ENCODE results near the gene CACTIN.
A peak's percentile ranks its signal among the peaks of the same experiment; 100 is the strongest.

The CACTIN gene

DNA sequence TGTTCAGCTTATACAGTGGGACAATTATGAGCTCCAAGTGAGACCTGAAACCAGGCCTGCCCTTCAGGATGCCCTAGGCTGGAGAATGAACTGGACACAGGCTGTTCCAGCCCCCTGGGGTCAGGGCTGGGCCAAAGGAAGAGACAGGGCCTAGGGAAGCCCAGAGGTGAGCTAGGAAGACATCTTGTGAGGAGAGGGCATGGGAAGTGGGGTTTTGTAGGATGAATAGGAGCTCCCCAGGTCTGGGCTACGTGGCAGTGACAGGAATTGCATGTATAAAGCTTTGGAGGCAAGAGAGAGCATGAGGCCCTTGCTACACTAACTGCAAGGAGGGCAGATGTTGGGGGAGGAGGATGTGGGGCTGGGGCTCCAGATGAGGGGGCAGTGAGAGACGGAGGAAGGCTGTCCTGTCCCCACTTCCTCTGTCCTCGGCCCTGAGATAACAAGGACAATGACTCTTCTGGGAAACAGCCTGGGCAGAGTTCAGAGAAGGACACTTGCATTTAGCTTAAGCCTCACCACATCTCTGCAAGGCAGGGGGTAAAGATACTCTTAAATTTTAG is 18.4 kb downstream of the CACTIN start:
- DNase-seq = no peak

DNA sequence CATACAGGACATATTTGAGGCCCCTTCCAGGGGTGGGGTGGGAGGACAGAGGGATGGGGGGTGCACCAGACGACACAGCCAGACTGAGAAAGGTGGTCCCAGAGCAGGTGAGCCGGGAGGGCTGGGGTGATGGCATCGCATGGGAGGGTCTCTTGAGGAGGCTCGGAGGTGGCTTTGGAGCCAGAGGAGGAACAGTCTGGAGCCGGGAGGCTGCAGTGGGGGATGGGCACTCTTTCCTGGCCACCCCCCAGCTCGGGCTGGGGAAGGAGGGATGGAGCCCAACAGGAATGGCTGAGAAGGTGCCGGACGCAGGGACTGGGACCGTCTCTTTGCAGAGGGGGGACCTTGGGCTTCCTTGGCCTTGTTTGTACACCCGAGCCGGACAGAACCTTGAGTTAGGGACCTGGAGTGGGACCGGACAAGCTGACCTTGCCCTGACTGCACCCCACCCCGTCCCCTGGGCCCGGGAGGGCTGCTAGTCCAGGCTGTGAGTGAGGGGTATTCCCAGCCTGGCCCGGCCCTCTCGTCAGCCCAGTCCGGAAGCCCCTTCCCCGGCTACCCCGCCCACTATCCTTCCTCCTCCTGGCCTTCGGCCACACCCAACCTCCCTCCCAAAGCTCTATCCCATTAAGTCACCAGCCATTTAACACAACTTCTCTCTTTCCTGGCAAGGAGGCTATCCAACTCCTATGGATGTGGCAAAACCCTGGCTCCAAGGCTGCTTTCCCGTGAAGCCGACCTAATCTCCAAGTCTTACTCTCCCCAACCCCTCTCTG is 19.1 kb downstream of the CACTIN start:
- DNase-seq = peak; percentile 42

DNA sequence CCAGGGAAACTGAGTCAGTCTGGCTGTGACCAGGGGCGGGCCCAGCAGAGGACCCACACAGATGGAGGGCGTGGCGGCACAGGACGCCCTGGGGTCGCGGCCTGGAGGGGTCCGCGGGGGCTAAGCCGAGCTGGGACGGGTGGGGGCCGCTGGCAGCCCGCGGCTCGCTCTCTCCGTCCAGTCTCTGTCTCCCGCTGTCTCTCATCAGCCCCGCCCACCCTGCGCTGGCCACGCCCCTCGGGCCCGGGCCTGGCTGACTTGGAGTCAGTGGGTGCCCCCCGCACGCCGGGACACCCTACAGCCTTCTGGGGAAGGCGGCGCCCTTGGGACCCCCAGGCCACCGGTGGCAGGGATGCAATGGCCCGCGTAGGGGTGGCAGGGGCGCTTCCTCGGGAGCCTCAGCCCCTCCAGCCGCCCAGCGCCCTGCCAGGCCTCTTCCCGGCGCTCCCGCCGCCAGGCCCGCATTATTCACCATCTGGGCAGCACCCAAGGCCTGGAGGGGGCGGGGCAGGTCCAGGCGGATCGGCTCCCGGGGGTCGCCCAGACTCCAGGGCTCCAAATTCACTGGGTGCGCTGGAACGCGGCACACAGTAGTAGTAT is 19.8 kb downstream of the CACTIN start, which contains the start of gene TBXA2R:
Gene TBXA2R (minus strand): TSS at position 186 of the 600 bp plus-strand sequence. CDS start 6,241 bp downstream, outside the sequence.
- peak; percentile 66 for DNase-seq

GRCh38 chr19:3606174-3606689 is 20.4 kb downstream of the CACTIN start:
- no peak for DNase-seq

GRCh38 chr19:3605770-3606169 is 20.8 kb downstream of the CACTIN start:
- no peak for DNase-seq

DNA sequence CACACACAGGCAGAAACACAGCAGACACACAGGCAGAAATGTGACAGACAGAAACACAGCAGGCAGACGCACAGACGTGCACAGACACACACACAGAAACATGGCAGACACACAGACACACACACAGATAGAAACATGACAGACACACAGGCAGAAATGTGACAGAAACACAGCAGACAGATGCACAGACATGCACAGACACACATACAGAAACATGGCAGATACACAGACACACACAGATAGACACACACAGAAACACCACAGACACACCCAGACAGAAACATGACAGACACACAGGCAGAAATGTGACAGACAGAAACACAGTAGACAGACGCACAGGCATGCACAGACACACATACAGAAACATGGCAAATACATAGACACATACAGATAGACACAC is 21.2 kb downstream of the CACTIN start:
- DNase-seq = no peak

DNA sequence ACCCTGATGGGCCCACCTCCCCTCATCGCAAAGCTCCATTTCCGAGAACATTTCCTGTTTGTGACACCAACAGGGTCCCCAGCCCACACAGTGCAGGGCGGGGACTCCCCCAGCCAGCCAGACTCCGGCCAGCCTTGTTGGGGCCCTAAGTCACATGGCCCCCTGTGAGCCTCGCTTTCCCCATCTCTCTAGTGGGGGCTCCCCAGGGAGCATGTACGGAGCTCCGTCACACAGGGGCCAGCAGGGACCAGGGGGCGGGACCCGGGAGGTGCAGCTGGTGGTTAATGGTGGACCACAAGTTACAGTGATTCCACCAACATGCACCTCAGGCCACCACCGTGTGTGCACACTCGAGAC is 21.6 kb downstream of the CACTIN start:
- DNase-seq = no peak

DNA sequence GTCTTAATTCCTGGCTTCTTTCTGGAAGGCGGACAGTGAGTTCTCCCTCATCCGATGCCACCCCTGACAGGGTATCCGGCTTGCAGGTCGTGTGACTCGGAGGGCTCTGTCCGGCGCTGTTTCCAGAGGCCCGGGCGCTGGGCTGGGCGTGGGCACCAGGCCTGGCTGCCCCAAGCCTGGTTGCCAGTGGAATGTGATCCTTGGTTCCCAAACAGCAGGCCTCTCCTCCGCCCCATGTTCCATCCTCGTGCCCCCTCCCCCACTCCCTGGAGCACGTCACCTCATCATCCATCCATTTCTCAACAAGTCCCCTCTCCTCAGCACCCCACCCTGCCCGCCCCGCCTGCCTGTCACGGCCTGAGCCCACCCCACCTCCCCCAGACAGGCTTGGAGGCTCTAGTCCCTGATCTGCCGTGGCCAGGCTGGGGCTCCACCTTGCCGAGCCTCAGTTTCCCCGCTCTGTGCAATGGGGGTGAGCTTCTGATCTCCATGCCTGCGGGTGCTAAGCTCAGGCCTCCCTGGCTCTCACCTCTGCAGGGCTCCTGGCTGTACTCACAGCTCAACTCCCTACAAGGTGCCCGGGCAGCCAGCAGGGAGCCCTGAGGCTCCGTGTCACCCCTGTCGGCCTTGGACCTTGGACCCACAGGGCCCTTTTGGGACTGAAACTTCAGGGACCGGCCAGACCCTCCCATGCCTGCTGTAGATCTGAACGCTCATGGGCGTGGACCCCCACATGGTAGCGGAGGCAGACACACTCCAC is 22.2 kb downstream of the CACTIN start:
- no peak for DNase-seq

DNA sequence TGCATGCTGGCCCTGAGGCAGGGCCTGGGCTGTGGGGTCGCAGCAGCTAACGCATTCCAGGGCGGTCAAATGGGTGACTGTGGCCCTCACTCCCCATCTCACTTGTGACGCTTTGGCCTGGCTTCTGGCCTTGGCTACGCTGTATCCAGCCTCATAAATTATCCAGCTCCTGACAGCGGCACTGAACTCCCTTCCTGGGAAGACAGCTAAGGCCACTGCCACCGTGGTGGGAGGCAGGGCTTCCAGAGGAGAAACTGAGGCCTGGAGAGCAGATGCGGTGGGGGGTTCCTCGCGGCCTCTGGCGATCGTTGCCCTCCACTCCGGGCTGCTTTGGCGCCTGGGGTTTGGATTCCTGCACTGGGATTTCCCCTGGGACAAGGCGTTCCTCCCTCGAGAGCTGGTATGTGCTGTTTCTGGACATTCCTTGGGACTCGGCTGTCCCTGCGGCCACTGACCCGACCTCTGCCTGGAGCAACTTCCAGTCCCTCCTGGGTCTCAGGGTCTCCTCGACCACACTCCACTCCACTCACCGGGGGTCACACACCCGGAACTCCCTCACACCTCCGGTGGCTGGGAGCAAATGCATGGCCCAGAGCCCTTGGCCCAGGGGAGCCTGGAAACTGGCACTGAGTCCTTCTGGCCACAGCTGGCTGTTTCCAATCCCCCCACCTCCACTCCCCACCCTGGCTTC is 23.3 kb downstream of the CACTIN start:
- DNase-seq = no peak

GRCh38 chr19:3601021-3601420 is 25.6 kb downstream of the CACTIN start:
- no peak for DNase-seq

GRCh38 chr19:3599776-3600187 is 26.8 kb downstream of the CACTIN start:
- DNase-seq = no peak

DNA sequence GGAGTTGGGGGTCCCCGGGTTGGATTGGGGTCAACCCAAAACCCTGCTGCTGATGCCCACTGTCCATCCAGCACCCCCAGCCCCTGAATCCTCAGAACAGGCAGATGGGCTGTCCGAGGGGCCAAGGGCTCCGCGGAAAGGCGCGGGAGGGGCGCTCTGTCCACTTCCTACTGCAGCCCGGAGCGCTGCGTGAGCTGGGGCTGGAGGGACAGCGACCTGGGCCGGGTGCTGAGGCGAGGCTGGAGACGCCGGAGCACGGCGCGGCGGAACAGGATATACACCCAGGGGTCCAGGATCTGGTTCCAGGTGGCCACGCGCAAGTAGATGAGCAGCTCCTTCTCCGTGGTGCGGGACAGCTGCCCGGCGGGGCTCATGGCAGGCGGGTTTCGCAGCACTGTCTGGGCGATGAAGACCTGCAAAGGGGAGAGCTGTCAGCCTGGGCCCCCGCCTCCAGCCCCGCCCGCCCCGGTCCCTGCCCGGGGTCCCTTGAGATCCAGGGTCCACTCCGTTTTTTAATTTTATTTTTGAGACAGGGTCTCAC is 31.0 kb downstream of the CACTIN start:
- DNase-seq = no peak

- no peak for DNase-seq
Observed at GRCh38 chr19:3593156-3593555, 33.4 kb downstream of the CACTIN start.

DNA sequence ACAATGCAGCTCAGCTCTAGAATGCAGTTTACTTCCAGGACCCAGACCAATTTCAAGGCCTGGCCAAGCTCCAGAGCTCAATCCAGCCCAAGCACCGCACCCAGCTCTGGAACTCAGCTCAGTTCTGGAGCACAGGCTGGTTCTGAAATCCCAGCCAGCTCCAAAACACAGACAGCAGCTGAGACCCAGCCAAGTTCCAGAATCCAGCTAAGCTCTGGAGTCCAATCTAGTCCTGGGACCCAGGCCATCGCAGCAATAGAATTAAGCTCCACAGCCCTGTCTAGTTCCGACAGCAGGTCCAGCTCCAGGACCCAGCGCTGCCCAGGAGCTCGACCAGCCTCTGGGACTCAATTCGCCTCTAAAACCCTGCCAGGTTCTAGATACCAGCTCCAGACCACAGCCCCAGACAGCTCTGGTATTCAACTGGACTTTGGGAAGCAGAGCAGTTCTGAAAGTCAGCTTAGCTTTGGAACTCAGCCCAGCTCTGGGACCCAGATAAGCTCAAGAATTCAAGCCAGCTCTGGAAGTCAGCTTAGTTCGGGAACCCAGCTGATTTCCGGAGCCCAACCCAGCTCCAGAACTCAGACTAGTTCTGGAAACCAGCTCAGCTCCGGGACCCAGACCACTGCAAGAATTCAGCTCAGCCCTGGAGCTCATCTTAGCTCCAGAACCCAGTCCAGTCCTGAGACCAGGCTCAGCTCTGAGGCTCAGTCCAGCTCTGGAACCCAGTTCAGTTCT is 34.5 kb downstream of the CACTIN start:
- DNase-seq = no peak

- DNase-seq = no peak
Observed at GRCh38 chr19:3590991-3591659, 35.5 kb downstream of the CACTIN start.

- no peak for DNase-seq
Observed at GRCh38 chr19:3589949-3590348, 36.6 kb downstream of the CACTIN start.

DNA sequence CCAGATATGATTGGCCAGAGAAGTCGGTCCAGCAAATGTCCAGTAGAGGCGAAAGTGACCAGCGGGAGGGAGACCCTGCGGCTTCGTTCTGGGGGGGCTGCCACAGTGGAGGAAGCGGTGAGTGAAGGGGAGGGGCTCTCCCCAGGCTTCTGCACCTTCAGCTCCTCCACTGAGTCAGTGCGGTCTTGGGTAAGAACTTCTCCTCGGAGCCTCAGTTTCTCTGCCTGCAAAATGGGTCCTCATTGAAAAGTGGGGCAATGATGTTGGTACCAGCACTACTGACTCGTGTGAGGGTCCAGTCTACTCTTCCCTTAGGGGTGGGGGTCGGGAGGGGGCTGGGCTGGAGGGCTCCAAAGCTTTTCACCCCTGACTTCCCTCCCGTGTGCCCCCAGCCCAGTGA is 37.2 kb downstream of the CACTIN start:
- no peak for DNase-seq

GRCh38 chr19:3586707-3587346 is 39.8 kb downstream of the CACTIN start:
- no peak for DNase-seq

DNA sequence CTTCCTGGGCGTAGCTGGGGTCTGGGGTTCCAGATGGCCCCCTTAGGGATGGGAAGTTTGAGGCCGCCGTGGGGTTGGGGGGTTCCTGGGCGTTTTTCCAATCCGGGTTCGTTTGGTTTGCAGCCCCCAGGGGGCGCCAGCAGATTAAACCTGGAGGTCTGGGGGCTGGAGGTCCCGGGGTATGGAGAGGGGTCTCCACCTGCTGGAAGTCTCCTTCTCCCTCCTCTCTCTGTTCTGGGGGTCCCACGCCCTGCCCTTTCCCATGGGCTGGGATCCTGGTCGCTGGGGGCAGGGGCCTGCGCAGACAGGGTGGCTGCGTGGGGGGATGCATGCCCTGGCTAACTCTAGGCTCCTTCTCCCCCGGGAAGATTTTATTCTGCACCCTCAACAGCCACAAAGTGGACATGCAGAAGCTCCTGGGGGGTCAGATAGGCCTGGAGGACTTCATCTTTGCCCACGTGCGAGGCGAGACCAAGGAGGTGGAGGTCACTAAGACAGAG is 40.4 kb downstream of the CACTIN start:
- DNase-seq = no peak

All from fibroblast of skin of right quadriceps (primary cell).